CD4-positive, alpha-beta T cell treated with Interleukin-4 for 4 hours (primary cell): Measurements from ENCODE around the gene PXK.
"Not testable (repeated sequence)": the region's sequence is repeated elsewhere in the genome, so short reads cannot be mapped to it uniquely, and the experiment has no call there.

Source experiments
- DNase-seq: peaks from one replicate; pipeline ENCODE4 v3.0.0-alpha.2; 2020

The PXK gene

DNA sequence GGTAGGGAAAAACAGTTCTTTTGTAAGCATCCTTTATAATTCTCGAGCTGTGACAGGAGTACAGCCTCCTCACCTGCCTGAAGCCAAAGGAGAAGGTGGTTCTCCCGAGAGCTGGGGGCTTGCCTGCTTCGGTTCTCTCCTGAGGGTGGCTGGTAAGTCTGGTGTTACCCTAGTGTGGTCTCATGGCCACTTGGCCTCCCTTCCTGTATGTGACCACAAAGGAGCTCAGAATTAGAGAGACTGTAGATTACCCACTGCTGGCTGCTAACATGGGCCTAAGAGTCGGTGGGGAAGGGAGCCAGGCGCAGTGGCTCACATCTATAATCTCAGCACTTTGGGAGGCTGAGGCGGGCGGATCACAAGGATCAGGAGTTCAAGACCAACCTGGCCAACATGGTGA, 88.3 kb downstream of the PXK start:
- no peak for DNase-seq

DNA sequence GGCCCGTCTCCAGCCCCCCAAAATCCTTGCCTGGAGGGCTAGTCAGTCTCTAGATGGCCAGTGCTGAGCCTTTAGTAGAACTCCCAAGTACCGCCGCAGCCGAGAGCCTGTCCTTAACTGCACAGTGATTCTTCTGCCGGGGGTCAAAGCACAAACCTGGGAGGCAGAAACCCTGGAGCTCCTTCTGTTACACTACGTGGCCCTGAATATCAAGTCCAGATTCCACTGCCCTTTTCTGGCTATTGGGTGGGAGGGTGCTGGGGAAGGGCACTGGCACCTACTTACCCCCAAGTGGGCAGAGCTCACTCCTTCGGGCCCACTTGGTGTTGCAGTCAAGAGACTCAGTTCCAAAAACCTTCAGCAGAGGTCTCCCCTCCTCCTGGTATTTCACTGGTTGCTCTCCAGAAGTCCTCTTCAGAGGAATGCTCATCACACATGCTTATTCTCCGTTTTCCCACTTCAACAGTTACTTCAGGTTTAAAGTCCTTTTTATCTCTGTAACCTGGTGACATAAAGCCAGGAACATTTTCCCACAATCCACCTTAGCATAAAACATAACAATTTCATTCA, 90.1 kb downstream of the PXK start:
- no peak for DNase-seq

DNA sequence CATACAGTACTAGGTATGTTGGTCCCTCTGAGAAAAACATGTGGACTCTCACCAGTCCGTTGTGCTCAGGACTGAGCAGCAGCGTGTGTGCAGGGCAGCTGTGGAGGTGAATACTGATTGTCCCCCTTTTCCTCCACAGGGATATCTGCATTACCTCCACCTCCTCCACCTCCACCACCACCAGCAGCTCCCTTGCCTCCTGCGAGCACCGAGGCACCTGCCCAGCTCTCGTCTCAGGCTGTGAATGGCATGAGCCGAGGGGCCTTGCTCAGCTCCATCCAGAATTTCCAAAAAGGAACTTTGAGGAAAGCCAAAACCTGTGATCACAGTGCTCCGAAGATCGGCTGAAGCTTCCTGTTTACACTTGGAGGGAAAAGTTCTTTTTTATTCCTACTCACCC, 91.9 kb downstream of the PXK start:
- DNase-seq = no peak

DNA sequence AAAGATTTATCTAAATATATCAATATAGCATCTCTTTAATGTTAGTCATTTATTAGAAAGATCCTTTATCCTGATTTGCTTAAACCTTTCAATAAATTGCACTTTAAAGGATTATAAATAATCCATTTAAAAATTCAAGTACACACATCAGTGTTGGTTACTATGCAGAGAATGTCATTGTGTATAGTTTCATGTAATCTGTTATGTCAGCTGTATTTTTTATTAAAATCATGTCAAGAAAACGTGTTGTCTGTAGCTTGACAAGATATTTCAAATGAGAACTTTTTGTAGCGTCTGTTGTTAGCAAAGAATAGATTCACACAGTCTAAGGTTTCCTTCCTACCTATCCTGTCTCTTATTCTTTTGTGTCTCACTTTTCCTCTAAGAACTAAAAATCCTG, 93.1 kb downstream of the PXK start:
- DNase-seq = no peak

DNA sequence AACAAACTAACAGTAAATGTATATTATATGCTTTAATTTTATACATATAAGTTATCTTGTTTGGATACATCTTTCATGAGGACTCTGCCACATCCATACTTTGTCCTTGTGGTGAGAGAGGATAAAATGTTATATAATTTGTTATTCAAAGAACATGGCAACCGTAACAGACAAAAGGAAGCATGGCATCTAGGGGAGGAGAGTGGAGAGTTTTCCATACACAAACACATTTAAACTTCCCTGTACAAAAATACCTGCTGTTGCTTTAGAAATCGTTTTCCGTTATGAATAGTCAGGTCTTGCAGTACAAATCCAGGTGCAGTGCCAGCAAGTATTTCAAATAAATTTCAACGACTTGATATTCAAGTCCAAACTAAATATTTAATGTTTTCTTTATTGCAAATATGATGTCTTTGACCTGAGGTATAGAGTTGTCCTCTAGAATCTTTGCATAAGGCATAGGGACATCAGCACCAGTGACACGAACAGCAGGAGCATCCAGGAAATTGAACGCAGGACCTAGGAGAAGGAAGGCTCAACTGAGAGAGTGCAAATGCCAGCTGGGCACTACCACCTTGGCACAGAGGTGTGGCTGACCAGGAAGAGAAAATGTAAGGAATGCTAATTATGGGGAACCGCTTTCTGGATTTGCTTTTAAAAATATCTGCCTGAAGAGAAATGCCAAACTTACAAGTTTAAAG, 95.1 kb downstream of the PXK start:
- no peak for DNase-seq

DNA sequence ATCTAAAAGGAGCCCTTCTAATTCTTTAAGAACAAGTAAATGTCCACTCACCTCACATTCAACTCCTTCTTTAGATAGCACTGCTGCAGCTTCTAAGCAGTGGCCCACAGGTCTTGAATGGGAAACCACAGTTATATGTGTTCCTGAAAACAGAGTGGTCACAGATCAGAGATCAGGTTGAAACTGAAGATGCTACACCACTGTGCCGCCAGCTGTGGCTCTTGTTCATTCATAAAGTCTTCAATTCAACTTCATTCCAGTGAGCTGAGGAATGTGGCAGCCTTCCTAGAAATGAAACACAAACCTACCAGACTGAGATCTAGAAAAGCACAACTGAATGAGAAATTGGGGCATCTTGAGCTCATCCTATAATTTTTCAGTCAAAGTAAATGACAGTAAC, 97.0 kb downstream of the PXK start:
- no peak for DNase-seq

DNA sequence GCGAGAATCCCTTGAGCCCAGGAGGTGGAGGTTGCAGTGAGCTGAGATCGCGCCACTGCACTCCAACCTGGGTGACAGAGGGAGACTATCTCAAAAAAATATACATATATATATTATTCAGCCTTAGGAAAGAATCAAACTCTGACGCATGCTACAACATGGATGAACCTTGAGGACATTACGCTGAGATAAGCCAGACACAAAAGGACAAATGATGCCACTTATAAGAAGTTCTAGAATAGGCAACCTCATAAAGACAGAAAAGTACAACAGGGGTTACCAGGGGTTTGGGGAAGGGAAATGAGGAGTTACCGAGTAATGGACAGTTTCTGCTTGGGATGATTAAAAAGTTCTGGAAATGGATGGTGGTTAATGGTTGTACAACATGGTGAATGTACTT, 100.2 kb downstream of the PXK start:
- DNase-seq = no peak

DNA sequence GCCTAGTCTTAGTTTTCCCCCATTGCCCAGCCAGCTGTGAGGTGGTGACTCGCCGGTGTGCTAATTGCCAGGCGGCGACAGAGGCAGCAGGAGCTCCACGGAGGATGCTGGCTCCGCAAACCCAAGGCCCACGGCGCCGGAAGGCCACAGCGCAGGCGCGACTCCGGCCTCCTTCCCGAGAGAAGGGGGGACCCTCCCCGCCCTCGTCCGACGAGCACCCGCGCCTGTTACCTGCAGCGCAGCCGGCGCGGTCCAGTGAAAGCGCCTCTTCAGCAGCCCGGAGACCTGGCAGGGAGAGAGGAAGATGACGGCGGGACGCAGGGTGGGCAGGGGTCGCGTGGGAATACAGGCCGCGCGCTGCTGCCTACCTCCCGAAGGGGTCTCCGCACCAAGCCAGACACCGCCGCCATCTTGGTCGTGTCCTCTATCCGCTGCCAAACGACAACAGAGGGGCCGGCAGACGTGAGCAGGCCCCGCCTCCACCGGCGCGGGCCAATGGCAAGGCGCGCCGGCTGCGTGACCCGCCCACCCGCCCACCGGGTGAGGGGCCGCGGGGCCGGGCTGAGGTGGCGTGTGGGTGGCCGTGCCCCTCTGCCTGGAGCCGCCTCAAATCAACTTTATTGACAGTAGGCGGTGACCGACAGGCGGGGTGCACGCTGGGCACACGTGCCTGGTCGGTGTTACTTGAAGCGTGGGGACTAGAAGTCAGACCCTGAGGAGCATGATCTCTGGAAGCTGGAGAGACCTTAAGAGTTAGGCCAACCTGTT, 100.9 kb downstream of the PXK start, which contains the start of gene PDHB:
Gene PDHB, minus strand, starts transcription at position 433 of the 768 bp plus-strand sequence. Its CDS starts 23 bp downstream, at position 410.
- DNase-seq = peak; percentile 89

DNA sequence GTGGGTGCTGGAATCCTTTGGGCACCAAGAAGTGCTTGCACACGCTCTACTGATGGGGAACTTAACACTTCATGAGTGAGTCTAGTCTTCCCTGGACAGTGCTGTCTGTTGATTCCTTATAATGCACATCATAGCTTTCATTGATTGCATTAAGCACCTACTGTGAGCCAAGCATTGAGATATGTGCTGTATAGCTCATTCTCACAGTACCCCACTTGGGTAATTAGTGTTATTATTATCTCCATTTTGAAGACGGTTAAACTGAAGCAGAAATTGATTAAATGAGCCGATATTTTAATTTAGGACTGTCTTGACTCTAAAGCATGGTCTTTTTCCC, 101.4 kb downstream of the PXK start:
- DNase-seq = no peak

DNA sequence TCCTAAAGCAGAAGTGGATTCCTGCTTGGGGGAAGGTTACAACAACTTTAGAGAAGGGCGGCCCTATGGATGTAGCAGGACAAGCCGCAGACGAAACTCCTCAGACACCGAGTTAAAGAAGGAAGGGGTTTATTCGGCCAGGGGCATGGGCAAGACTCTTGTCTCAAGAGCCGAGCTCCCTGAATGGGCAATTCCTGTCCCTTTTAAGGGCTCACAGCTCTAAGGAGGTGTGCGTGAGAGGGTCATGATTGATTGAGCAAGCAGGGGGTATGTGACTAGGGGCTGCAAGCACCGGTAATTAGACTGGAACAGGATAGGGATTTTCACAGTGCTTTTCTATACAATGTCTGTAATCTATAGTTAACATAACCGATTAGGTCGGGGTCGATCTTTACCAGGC, 101.8 kb downstream of the PXK start:
- DNase-seq = no peak

DNA sequence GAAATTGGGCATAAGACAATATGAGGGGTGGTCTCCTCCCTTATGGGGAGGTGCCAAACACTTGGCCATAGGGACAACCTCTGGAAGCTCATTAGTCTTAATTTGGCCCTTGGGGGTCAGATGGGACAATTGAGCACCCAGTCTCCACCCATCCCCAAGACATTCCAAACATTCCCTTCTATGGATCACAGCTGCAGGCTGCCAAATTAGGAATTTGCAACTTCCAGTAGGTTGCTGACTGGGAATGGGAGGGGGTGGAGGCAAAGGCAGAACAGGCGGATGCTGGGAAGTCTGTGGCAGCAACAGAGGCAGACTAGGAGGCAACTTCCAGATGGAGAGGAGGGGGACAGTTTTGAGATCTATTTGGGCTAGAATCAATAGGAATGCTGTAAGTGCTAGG, 102.3 kb downstream of the PXK start:
- DNase-seq = no peak

DNA sequence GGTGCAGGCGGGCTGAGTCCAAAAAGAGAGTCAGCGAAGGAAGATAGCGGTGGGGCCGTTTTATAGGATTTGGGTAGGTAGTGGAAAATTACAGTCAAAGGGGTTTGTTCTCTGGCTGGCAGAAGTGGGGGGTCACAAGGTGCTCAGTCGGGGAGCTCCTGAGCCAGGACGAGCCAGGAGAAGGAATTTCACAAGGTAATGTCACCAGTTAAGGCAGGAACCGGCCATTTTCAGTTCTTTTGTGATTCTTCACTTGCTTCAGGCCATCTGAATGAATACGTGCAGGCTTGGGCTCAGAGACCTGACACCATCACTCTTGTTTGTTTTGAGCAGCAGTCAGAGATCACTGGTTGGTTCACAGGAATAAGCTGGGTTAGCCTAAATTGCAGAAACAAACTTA, 104.6 kb downstream of the PXK start:
- not testable (repeated sequence) for DNase-seq

DNA sequence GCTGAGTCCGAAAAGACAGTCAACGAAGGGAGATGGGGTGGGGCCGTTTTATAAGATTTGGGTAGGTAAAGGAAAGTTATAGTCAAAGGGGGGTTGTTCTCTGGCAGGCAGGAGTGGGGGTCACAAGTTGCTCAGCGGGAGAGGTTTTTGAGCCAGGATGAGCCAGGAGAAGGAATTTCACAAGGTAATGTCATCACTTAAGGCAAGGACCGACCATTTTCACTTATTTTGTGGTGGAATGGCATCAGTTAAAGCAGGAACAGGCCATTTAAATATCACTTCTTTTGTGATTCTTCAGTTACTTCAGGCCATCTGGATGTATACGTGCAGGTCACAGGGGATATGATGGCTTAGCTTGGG, 108.3 kb downstream of the PXK start:
- DNase-seq = not testable (repeated sequence)

DNA sequence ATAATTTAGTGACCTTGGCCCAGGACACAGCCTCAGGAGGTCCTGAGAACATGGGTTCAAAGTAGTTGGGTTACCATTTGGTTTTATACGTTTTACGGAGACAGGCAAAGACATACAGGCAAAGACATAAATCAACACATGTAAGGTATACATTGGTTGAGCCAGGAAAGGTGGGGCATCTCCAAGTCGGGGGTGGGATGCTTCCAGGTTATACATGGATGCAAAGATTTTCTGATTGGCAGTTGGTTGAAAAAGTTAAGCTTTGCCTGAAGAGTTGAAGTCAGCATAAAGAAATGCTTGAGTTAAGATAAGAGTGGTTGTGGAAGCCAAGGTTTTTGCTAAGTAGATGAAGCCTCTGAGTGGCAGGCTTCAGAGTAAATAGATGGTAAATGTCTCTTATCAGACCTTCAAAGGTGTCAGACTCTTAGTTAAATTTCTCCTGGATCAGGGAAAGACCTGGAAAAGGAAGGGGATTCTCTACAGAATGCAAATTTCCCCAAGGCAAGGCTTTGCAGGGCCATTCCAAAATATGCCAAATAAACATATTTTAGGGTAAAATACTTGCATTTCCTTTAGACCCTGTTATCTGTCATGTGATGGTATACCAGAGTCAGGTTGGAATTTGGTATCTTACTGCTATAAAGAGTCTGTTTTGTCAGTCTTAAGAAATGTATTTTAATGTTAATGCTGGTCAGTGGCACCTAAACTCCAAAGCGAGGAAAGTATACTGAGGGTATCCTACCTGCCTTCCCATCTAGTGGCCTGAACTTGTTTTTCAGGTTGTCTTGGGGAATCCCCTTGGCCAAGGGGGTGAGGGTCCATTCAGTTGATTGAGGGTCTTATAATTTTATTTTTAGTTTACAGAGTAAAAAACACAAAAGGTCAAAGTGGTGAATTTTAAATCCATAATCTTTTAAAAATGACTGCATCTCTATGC, 109.1 kb downstream of the PXK start:
- no peak for DNase-seq

DNA sequence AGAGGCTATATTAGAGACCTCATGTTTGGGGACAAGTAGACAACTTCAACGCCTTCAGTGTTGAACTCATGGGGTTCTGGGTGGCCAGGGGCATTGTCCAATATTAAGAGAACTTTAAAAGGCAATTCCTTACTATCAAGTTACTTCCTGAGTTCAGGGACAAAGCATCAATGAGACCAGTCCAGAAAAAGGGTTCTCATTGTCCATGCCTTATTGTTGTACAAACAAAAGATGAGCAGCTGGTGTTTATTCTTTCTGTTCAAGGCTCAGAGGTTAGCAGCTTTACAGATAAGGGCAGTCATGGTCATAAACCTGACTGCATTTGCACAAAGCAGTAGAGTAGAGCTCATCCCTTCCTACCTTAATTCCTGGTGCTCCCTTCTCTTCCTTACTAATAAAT, 119.5 kb downstream of the PXK start:
- DNase-seq = no peak

DNA sequence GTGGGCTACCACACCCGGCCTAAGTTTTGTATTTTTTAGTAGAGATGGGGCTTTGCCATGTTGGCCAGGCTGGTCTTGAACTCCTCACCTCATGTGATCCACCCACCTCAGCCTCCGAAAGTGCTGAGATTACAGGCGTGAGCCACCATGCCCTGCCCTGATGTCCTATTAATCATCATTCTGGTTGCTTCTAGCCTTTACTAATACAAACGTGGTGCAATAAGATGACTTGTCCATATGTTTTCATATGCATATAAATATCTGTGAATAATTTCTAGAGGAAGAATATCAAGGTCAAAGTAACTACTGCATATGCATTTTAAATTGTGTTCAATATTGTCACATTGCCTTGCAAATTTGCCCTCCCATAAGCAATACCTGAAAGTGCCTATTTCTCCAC, 126.5 kb downstream of the PXK start:
- DNase-seq = no peak

DNA sequence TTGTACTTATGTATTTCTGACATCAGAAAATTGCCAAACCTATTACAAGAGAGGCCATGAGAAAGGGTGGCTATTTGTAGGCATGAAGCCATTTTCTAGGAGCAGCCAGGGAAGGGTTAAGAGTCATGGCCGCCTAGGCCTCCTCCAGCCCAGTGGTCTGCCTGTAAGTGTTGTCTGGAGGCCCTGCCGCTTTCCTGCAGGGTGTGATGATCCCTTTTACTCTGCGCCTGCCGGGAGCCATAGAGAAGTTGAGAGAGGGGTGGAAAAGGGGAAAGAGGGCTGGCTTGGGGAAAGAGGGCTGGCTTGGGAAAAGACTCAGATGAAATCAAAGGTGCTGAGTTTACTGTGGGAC, 130.1 kb downstream of the PXK start:
- DNase-seq = no peak

DNA sequence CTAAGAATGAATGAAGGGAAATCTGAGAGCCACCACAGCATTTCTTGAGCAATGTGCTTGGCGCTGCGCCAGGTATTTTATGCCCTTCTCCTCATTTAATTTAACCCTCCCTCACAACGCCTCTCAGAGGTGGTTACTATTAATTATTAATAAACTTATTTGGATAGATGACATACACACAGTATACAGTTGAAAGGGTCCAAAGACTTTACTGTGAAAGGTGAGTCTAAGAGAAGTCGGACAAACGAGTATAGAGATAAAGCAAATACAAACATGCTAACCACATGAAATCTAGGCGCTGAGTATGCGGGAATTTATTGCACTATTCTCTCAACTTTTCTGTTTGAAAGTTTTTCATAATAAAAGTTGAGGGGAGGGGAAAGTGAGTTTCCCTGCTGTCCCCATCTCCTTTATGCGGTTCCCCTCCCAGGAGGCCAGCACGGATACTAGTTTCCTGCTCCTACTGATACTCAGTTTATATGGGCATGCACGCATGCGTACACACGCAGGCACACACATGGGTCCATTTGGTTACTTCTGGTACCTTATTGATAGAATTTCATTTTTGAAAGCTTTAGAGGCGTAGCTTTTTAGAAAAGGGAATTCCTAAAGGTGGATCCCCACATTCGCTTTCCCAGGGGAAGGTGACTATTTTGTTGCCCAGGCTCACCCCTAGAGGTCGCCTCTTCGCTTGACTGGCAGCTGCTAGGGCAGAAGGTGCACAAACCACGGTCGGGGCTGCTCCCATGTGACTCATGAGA, 130.7 kb downstream of the PXK start:
- peak; percentile 83 for DNase-seq

DNA sequence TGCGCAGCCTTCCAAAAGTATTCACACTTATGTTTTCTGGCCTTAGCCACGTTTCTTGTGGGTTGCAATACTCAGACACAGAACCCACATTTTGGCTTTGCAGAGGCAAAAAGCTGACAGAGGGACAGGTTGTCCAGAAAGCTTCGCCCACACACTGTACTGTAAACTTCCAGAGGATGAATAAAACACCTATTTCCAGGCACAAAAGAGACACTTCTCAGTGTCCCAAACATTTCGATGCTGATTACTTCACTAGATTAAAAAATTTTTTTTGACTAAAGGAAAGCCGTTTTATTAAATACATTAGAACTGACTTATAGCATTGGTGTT, 131.2 kb downstream of the PXK start:
- no peak for DNase-seq

DNA sequence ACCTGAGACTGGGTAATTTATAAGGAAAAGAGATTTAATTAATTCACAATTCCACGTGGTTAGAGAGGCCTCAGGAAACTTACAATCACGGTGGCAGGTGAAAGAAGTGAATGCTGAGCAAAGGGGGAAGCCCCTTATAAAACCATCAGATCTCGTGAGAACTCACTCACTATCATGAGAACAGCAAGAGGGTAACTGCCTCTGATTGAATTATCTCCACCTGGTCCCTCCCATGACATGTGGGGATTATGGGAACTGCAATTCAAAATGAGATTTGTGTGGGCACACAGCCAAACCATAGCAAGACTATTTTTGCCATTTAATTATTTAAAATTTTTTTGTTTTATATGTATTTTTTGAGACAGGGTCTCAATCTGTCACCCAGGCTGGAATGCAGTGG, 132.2 kb downstream of the PXK start:
- no peak for DNase-seq

DNA sequence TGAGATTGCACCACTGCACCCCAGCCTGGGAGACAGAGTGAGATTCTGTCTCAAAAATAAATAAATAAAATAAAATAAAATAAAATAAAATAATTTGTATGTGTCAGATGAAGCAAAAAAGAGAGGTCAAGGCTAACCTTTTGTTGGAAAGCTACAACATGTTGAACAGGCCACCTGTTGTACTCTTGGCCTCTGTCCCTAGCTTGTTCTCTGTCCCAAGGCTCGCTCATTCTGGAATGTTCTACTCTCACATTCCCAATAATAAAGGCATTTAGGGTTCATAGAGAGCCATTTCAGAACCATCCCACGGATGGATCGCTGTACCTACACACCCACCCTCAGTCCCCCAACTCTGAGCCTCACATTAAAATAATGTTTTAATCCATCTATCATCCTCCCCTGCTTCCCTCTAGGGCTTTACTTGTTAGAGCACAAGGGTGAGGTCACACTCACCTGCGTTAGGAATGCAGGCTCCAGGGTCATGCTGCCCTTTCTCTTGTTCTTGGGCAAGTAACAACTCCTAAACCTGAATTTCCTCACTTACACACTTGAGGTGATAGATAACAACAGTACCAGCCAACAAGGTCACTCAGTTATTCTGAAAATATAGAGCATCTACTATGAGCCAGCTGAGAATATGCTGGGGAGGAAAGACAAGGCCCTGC, 134.3 kb downstream of the PXK start:
- no peak for DNase-seq

DNA sequence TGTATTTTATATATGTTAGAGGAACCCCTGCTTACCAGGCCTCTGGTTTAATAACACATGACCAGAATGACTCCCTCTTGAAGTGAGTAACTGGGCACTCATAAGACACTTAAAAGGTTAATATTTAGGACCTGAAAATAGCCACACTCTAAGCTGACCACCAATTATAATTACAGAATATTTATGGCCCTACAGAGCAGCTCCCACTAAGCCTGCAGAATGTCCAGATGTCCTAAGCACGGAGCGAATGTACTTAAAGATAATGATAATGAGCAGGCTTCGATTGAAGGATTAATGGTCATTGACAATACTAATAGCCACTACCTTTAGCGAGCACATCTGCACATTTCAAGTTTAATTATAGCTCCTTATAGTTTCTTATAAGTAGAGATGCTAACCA, 136.4 kb downstream of the PXK start:
- DNase-seq = no peak
